Loucy (cell line): ENCODE data around the gene MRPL52.

Experiments
- CTCF ChIP-seq: fragments of 200-600 bp; sonication (generic); conservative IDR thresholded peaks from 2 replicates; pipeline ENCODE4 v1.5.1; 2014; ENCODE audit warnings: mild to moderate bottlenecking, antibody characterized with exemption, low read length
- EZH2phosphoT487 ChIP-seq: fragments of 200-600 bp; IDR thresholded peaks from 2 replicates; pipeline ENCODE4 v1.6.1; 2018; ENCODE audit warnings: antibody characterized with exemption, mild to moderate bottlenecking, moderate library complexity, borderline replicate concordance

- TF ChIP-seq CTCF (no peak), EZH2phosphoT487 (no peak)
These were observed 26.6 kb upstream of the MRPL52 start for GRCh38 chr14:22802860-22803686.
